Colonic mucosa (tissue), 4 donors: ENCODE measurements around the gene CACTIN. TPM values are rescaled to one million over a fixed set of nuclear protein-coding genes. Genes with fewer than 3 reads are reported as not detected.

Source experiments
- DNase-seq: peaks from one replicate; pipeline ENCODE4 v3.0.0-alpha.2; 2020
- H3K27ac ChIP-seq: fragments of 200-600 bp; one replicate; pipeline ENCODE4 v1.8.0; 2021
- H3K27me3 ChIP-seq: fragments of 200-600 bp; one replicate; pipeline ENCODE4 v1.8.0; 2021
- H3K36me3 ChIP-seq: fragments of 200-600 bp; one replicate; pipeline ENCODE4 v1.8.0; 2021
- H3K4me1 ChIP-seq: fragments of 200-600 bp; one replicate; pipeline ENCODE4 v1.8.0; 2021; ENCODE audit warnings: mild to moderate bottlenecking
- H3K4me3 ChIP-seq: fragments of 200-600 bp; one replicate; pipeline ENCODE4 v1.8.0; 2021
- H3K9ac ChIP-seq, 2 donors: one replicate each; pipeline ENCODE4 v1.7.0; 2013; ENCODE audit warnings: control low read depth in 2 of 2, low read depth in 2 of 2, low read length in 2 of 2
- H3K9me3 ChIP-seq: fragments of 200-600 bp; one replicate; pipeline ENCODE4 v1.8.0; 2021
- CTCF ChIP-seq: fragments of 200-600 bp; IDR thresholded peaks from one replicate; pipeline ENCODE4 v1.8.0; 2022; ENCODE audit warnings: antibody characterized with exemption, mild to moderate bottlenecking
- intact Hi-C: fragments of 100-400 bp; cut with DNase I; formaldehyde crosslinking; loops from one replicate; pipeline ENCODE4 v1.14.1; 2022
- total RNA-seq, 2 donors: library from RNA; stranded (reverse); fragmentation: NEBNext Ultra II Directional in 1 of 2; extraction: Animal tissue kit (Norgen Biotek cat#: 25700) in 1 of 2; gene quantifications; one replicate each; pipeline ENCODE4 v1.2.1, GENCODE V29; 2021
- donor health status: healthy.
- donor health status: DM: no; HTN: no; CAD: no.
- donor health status: DM: no; HTN: no; CAD: no.

CACTIN gene
- total RNA-seq, 2 donors from 2014 or later = 12.0 to 35.1 TPM

- intact Hi-C loops = no loop called here
Observed at GRCh38 chr19:3641515-3642269, 15.1 kb upstream of the CACTIN start.

GRCh38 chr19:3639479-3639878, 12.9 kb upstream of the CACTIN start:
- intact Hi-C loops = no loop called here
- H3K36me3 ChIP-seq = no peaks in the 10 kb centered on the region

More at GRCh38 chr19:3641515-3642269, 15.1 kb upstream of the CACTIN start:
- Histone ChIP-seq H3K27ac (no peak overlapping the region), H3K27me3 (no peaks in the 10 kb centered on the region), H3K36me3 (no peaks in the 10 kb centered on the region), H3K4me1 (no peaks in the 10 kb centered on the region), H3K4me3 (no peak overlapping the region), H3K9me3 (no peaks in the 10 kb centered on the region), H3K9ac (no peak overlapping the region)
- DNase-seq = no peak
- TF ChIP-seq CTCF = no peak

GRCh38 chr19:3638208-3639193, 11.9 kb upstream of the CACTIN start:
- TF ChIP-seq CTCF = no peak
- Histone ChIP-seq H3K36me3 (no peaks in the 10 kb centered on the region), H3K4me1 (no peaks in the 10 kb centered on the region), H3K9ac (no peak overlapping the region), H3K4me3 (no peak overlapping the region), H3K27ac (no peak overlapping the region), H3K27me3 (no peaks in the 10 kb centered on the region), H3K9me3 (no peaks in the 10 kb centered on the region)
- no peak for DNase-seq
- intact Hi-C loops = no loop called here

More at GRCh38 chr19:3639479-3639878, 12.9 kb upstream of the CACTIN start:
- no peaks in the 10 kb centered on the region for H3K27me3 ChIP-seq
- no peak for DNase-seq
- no peaks in the 10 kb centered on the region for H3K9me3 ChIP-seq
- no peak overlapping the region for H3K27ac ChIP-seq
- no peak overlapping the region for H3K9ac ChIP-seq
- no peak for TF ChIP-seq CTCF
- H3K4me3 ChIP-seq = no peak overlapping the region
- no peaks in the 10 kb centered on the region for H3K4me1 ChIP-seq

- intact Hi-C loops = no loop called here
- Histone ChIP-seq H3K9me3 (no peaks in the 10 kb centered on the region), H3K27me3 (no peaks in the 10 kb centered on the region), H3K36me3 (no peaks in the 10 kb centered on the region), H3K27ac (no peak overlapping the region), H3K9ac (no peak overlapping the region), H3K4me3 (no peak overlapping the region), H3K4me1 (no peaks in the 10 kb centered on the region)
- no peak for TF ChIP-seq CTCF
- no peak for DNase-seq
Observed at GRCh38 chr19:3637621-3638020, 11.0 kb upstream of the CACTIN start.

- H3K4me3 ChIP-seq = no peak overlapping the region
- H3K9ac ChIP-seq = no peak overlapping the region
- H3K27me3 ChIP-seq = no peaks in the 10 kb centered on the region
- no peak for TF ChIP-seq CTCF
- intact Hi-C loops = no loop called here
- no peaks in the 10 kb centered on the region for H3K9me3 ChIP-seq
- H3K27ac ChIP-seq = no peak overlapping the region
- H3K36me3 ChIP-seq = no peaks in the 10 kb centered on the region
- H3K4me1 ChIP-seq = no peaks in the 10 kb centered on the region
- no peak for DNase-seq
Observed at GRCh38 chr19:3636962-3637361, 10.4 kb upstream of the CACTIN start.
